ENCODE data around the gene CRYL1.

GRCh38 chr13:20558982-20559381 is 33.3 kb upstream of the CRYL1 start:
- no peak for TF ChIP-seq CTCF (IDR thresholded peaks at IDR 0.05)
- no peak for TF ChIP-seq POLR2A (IDR thresholded peaks at IDR 0.05)
